ENCODE data around the gene KLF11.

KLF11 gene

GRCh38 chr2:10043256-10043905, at the start of gene KLF11:
Gene KLF11 (plus strand): TSS chr2:10043550. CDS start chr2:10043717, 167 bp downstream.
- DNase-seq: peak in 54 of 56 donors; percentile 18 to 90 (median 61)

DNA sequence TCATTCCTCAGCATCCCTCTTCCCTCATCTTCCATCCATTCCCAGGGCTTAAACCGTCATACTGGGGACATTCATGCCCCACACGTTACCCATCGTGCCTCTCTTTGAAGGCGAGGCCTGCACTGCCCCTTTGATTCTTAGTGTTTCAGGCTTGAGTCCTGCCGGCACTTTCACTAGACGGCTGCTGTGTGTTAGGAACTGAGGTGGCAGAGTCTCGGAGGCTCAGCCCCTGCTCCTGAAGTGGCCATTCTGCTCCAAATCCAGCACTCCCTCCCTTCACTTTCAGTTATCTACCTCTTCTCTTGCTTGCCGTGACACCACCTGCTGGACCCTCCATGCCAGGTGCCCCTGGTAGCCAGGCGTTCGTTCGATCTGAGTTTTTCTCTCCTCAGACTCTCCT, 48.9 kb upstream of the KLF11 start:
- no peak for DNase-seq

DNA sequence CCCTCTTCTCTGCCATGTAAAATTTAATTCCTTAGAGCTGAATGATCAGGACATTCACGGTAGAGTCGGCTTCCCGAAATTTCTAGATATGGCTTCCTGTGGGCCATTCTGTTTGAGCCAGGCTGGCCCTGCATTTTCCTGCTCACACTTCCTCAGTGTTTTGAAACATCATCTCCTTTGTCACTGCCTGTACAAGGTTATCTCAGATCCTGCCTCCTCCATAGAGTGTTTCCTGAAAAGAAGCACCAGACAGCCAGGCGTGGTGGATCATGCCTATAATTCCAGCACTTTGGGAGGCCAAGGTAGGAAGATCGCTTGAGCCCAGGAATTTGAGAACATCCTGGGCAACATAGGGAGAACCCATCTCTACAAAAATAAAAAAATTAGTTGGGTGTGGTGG, 48.3 kb upstream of the KLF11 start:
- DNase-seq: no peak

DNA sequence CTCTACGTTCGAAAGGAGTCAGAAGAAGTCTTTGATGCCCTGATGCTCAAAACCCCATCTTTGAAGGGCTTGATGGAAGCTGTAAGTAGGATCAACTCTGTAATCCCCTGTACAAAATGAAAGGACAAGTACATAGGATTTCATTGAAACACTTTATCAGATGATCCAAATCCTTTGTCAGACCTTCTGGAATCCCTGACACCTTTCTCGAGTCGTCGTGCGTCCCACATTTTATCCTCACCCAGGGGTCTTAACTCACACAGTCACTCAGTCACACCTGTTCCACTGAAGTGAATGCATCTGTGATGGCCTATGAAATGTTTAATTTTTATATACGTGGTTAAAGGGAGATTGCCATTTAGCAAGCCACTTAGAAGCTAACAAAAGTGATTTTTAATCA, 47.0 kb upstream of the KLF11 start:
- DNase-seq: no peak

GRCh38 chr2:9997936-9998335, 45.4 kb upstream of the KLF11 start:
- DNase-seq: no peak

DNA sequence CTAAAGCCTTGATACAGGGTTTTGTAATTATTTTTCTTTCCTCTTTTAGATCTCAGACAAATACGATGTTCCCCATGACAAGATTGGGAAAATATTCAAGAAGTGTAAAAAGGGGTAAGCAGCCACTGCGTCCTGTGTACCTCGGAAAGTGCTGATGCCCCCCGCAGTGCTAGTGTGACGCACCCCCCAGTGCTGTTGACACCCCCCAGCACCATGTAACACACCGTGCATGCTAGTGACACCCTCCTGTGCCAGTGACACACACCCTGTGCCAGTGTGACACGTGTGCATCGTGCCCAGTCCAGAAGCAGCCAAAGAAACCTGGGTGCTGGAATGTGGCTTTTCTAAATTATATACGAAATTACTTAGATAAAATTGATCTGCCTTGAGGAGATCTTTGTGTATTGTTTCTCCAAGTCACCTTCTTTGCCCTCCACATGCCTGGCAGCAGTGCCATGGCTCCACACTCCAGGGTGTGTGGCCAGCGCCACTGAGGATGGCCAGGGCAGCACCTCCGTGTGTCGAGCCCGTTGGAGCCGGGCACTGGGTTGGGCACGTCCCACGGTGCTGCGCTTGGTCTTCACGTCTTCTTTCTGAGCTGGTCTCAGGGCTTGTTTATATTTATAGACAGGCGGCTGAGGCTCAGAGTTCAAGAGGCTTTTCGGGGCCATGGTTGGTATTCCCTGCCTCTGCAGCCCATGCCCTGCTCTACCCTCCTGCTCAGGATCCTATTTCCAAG, 44.3 kb upstream of the KLF11 start:
- no peak for DNase-seq

DNA sequence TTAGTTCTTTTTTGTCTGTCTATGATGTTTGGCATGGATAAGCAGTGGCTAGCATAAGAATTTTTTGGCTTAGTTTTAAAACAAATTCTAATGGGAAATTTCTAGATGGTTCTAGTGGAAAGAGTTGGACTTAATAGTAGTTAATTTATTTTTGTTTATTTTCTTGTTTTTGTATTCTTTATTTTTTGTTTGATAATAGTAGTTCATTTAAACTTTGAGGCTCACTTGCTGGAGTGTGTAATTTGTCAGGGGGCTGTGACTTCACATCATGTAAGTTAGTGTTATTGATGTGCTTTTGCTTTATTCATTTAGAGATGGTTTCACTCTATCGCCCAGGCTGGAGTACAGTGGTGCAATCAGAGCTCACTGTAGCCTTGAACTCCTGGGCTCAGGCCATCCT, 43.7 kb upstream of the KLF11 start:
- no peak for DNase-seq

DNA sequence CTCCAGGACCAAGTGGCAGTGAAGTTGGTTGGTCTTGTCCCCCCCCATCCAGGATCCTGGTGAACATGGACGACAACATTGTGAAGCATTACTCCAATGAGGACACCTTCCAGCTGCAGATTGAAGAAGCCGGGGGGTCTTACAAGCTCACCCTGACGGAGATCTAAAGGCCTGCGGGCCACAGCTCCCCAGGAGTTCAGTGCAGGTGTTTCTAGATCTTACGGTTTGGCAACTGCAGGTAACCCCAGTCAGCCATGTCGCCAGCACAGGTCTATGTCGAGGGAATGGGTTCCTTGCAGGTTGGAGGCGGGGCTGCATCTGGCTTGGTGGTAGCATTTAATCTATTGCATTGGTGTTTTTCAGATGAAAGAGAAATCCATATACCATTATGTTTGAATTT, 42.8 kb upstream of the KLF11 start:
- no peak for DNase-seq

- no peak for DNase-seq
These were observed 41.8 kb upstream of the KLF11 start for GRCh38 chr2:10001586-10001985.

- no peak for DNase-seq
These were observed 41.2 kb upstream of the KLF11 start for GRCh38 chr2:10002109-10002508.

DNA sequence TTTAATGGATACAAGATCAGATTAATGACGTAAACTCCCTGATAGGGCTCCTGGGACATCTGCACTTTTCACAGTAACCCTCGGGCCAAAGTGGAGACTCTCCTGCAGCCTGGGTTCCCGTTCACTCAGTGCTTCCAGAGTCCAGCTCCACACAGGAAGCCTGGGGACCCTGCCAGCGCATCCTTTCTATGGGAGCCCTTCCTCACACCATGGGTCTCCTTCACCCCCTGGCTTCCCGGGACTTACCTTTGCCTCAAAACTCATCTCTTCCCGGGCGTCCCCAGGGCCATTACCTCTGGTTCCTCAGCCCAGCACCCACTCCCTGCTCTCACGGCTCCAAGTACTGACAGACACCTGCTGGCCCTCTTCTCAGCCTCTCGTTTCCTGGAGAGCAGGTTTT, 40.7 kb upstream of the KLF11 start:
- no peak for DNase-seq

GRCh38 chr2:10003206-10004125, 39.9 kb upstream of the KLF11 start:
- no peak for DNase-seq

GRCh38 chr2:10004401-10004800, 38.9 kb upstream of the KLF11 start:
- no peak for DNase-seq

- DNase-seq: no peak
These were observed 38.5 kb upstream of the KLF11 start for GRCh38 chr2:10004836-10005235.

DNA sequence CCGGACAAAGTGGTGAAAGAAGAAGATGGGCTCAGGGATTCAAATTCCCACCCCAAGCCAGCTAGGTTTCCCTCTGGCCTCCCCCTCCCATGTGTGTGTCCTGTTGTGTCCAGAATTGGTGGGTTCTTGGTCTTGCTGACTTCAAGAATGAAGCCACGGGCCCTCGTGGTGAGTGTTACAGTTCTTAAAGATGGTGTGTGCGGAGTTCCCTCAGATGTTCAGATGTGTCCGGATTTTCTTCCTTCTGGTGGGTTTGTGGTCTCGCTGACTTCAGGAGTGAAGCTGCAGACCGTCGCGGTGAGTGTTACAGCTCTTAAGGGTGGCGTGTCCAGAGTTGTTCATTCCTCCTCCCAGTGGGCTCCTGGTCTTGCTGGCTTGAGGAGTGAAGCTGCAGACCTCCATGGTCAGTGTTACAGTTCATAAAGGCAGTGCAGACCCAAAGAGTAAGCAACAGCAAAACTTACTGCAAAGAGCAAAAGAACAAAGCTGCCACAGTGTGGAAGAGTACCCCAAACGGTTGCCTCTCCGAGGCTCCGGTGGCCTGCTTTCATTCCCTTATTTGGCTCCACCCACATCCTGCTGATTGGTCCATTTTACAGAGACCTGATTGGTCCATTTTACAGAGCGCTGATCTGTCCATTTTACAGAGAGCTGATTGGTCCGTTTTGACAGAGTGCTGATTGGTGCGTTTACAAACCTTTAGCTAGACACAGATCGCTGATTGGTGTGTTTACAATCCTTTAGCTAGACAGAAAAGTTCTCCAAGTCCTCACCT, 37.7 kb upstream of the KLF11 start:
- no peak for DNase-seq

DNA sequence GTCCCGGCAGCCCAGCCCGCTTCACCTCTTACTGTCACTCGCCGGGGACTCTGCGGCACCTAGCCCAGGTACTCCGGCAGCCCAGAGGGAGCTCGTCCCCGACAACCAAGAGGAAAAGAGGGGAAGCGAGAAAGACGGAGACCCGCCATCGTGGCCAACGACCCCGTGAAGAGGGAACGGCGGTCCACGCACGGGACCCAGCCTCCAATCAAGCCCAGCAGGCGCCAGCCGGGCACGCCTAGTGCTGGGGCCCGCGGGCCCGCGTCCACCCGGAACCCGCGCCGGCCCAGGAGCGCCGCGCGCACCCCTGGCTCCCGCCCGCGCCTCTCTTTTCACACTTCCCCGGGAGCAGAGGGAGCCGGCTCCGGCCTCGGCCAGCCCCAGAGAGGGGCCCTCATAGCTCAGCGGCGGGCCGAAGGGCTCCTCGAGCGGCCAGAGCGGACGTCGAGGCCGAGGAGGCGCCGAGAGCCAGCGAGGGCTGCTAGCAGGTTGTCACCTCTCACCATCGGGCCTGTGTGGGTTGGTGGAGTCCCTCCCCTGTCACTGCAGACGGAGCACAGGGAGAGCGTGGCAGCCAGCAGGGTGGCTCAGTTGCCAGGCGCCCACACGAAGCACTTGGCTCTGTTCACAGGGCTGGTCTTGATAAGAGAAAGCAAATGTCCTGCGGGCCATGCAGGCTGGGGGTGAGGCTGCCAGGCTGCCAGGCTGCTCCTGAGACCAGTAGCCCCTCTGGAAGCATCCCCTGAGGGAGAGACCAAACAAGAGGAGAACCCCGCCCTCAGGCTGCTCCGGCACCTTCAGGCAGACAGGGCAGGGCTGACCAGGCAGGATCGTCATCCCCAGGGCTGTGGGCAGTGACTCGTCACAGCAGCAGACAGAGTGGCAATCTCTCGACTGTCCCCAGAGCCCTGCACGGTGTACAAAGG, 36.9 kb upstream of the KLF11 start:
- no peak for DNase-seq

DNA sequence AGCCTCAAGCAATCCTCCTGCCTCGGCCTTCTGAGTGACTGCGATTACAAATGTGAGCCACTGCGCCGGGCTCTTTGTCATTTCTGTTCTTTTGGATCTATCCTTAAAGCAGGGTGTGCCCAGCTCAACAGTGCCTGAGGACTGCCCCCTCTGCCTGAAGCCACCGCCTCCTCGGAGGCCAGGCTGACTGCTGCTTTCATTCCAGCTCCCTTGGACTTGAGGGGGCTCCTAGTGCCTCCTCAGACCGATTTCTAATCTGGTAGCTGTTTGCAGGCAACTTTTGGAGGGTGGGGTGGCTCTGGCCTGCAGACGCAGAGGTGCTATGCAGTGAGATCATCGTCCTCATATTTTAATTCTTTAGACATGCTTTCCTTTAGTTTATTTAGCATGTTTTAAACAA, 35.9 kb upstream of the KLF11 start:
- no peak for DNase-seq

DNA sequence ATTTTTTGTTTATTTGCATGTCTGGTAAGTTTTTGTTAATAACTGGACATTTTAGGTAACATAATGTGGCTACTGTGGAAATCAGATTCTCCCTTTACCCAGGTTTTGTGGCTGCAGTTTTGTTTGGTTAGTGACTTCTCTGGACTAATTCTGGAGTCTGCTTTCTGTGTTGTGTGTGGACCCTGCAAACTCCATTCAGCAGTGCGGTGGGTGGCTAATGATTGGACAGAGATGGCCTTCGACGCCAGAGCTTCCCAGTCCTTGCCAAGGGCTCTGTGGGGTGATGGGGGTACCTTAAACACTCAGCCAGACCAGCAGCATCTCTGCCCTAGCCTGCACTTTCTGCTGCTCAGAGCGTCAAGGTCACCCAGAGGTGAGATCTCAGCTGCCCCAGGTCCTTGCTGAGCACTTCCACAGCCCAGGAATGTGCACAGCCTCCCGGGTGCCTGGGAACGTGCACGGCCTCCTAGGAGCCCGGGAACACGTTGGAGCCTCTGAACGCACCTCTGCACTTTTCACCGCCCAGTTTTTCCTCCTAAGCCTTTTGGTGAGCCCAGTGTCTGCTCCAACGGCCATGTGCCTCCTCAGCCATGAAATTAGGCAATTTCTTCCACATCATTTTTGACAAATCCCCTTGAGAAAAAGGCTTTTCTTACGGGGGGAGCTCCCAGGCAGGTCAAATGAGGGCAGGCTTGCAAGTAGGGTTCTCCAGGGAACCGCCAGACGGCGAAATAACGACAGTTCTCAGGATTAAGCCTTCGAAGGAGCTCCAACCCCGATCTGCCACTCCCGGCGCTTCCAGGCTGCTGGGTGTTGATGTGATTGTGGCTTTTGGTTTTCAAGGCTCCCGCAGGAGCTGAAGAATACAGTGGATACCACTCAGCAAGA, 35.2 kb upstream of the KLF11 start:
- DNase-seq: no peak

DNA sequence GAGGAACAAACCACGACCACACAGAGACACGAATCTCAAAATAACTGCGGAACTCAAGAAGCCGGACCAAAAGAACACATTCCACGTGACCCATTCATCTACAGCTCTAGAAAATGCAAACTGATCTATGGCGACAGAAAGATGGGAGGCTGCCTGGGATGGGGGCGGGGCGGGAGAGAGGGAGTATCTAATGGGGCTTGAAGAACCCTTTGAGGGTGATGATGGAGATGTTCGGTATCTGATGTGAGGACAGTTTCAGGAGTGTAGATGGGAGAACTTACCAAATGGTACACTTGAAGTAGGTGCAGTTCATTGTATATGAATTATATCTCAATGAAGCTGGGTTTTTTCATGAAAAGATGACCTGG, 34.6 kb upstream of the KLF11 start:
- DNase-seq: no peak

Measured in nucleus accumbens (tissue), 56 donors.